K562 (cell line): ENCODE data around the gene TTYH2. TPM values are rescaled to one million over a fixed set of nuclear protein-coding genes. Genes with fewer than 3 reads are reported as not detected.

ENCODE experiments used
- ATAC-seq: fragments of 200-7000 bp; cut with Tn5 transposase; 3 replicates; pipeline ENCODE4 v1.9.1; 2020; ENCODE audit warnings: moderate library complexity
- BruUV-seq: library from RNA; stranded (reverse); fragments of 400-500 nt; replicated peaks from 2 replicates; lab custom pipeline; 2021; lab: Mats Ljungman, UMichigan
- CTCF ChIA-PET: fragments of 300-600 bp; formaldehyde crosslinking; extraction: SDS; loops from one replicate; lab custom pipeline; 2021; ENCODE audit warnings: low intra/inter-chr PET ratio; lab: Yijun Ruan, JAX
- POLR2A ChIA-PET: fragments of 300-600, 350-650 bp; sonication (Branson Sonifier 250); formaldehyde crosslinking; extraction: SDS; loops from one replicate; lab custom pipeline; 2021; ENCODE audit warnings: antibody characterized with exemption, inconsistent platforms; lab: Yijun Ruan, JAX
- DNase-seq, 4 experiments: peaks; one replicate each; pipeline versions ENCODE4 v3.0.0 to v3.0.0-alpha.2; 2011 to 2018; ENCODE audit warnings: low spot score in 3 of 4, mixed read lengths in 3 of 4; ENCODE audit errors: extremely low read depth in 1 of 4
- FAIRE-seq: peaks from 2 replicates; lab custom pipeline; 2011; peaks lifted over from hg19 to GRCh38; lab: Jason Lieb, UNC
- H2AFZ ChIP-seq: 2 replicates; pipeline ENCODE4 v1.6.0; 2011; ENCODE audit warnings: low read depth, low read length, control low read depth, inconsistent platforms
- H3K27ac ChIP-seq: fragments of 200-600 bp; 3 replicates; pipeline ENCODE4 v1.8.0; 2011; ENCODE audit warnings: low read depth, mild to moderate bottlenecking, control low read depth, inconsistent platforms, low read length, moderate library complexity, mixed read lengths; ENCODE audit errors: extremely low read depth
- H3K27me3 ChIP-seq, 2 experiments: fragments of 300-600 bp in 1 of 2; 2 replicates in 1 of 2; 3 replicates in 1 of 2; pipeline versions ENCODE4 v1.6.0 to v1.8.0; 2011; ENCODE audit warnings: inconsistent platforms in 2 of 2, low read length in 2 of 2, mild to moderate bottlenecking in 1 of 2, mixed read lengths in 1 of 2, moderate library complexity in 1 of 2; ENCODE audit not compliant: control insufficient read depth in 2 of 2, insufficient read depth in 2 of 2
- H3K36me3 ChIP-seq: fragments of 300-600 bp; 3 replicates; pipeline ENCODE4 v1.8.0; 2011; ENCODE audit warnings: mild to moderate bottlenecking, low read length, inconsistent platforms; ENCODE audit not compliant: control insufficient read depth, insufficient read depth
- H3K4me1 ChIP-seq, 2 experiments: fragments of 200-600 bp in 1 of 2; replicated peaks in 1 of 2; 2 replicates in 1 of 2; 3 replicates in 1 of 2; pipeline versions ENCODE4 v1.5.1 to v1.8.0; 2011; ENCODE audit warnings: inconsistent platforms in 2 of 2, low read length in 2 of 2, mild to moderate bottlenecking in 1 of 2, mixed read lengths in 1 of 2, moderate library complexity in 1 of 2; ENCODE audit not compliant: control insufficient read depth in 2 of 2, insufficient read depth in 2 of 2
- H3K4me2 ChIP-seq: 2 replicates; pipeline ENCODE4 v1.6.1; 2011; ENCODE audit warnings: low read length, control low read depth, inconsistent platforms, mixed read lengths; ENCODE audit not compliant: insufficient read depth
- H3K4me3 ChIP-seq: fragments of 200-600 bp; sonication (generic), shearing (Covaris generic); 2 replicates; pipeline ENCODE4 v1.5.1; 2016; ENCODE audit warnings: control low read depth, inconsistent platforms
- H3K79me2 ChIP-seq: fragments of 200-600 bp; 3 replicates; pipeline ENCODE4 v1.8.0; 2011; ENCODE audit warnings: low read length, inconsistent platforms; ENCODE audit not compliant: control insufficient read depth, insufficient read depth
- H3K9ac ChIP-seq, 2 experiments: 2 replicates each; pipeline versions ENCODE4 v1.6.0 to v1.6.1; 2011; ENCODE audit warnings: low read depth in 2 of 2, low read length in 2 of 2, control low read depth in 1 of 2, inconsistent platforms in 1 of 2, mild to moderate bottlenecking in 1 of 2, mixed read lengths in 1 of 2; ENCODE audit not compliant: insufficient read depth in 1 of 2
- H3K9me1 ChIP-seq: one replicate; pipeline ENCODE4 v1.6.0; 2011; ENCODE audit warnings: inconsistent platforms, mild to moderate bottlenecking, low read length, moderate library complexity; ENCODE audit not compliant: control insufficient read depth, insufficient read depth
- H3K9me3 ChIP-seq: replicated peaks from 2 replicates; pipeline ENCODE4 v1.5.1; 2011; ENCODE audit warnings: low read depth, low read length, inconsistent platforms; ENCODE audit not compliant: control insufficient read depth, insufficient read depth
- H4K20me1 ChIP-seq: replicated peaks from 2 replicates; pipeline ENCODE4 v1.6.1; 2011; ENCODE audit warnings: low read length, inconsistent platforms, mixed read lengths; ENCODE audit not compliant: control insufficient read depth, insufficient read depth
- EHMT2 ChIP-seq: fragments of 450-650 bp; IDR thresholded peaks from 2 replicates; pipeline ENCODE4 v1.6.1; 2018; ENCODE audit warnings: antibody characterized with exemption
- HEY1 ChIP-seq: fragments of 250-450 bp; sonication (Bioruptor Pico); IDR thresholded peaks from 2 replicates; pipeline ENCODE4 v1.5.0; 2020; ENCODE audit warnings: mild to moderate bottlenecking, moderate library complexity, borderline replicate concordance
- HNRNPLL ChIP-seq: fragments of 200-400 bp; formaldehyde crosslinking; IDR thresholded peaks from 2 replicates; pipeline ENCODE4 v1.6.1; 2017; ENCODE audit warnings: low read length, low read depth, mild to moderate bottlenecking; ENCODE audit not compliant: poor library complexity, severe bottlenecking
- RBBP5 ChIP-seq: fragments of 200-600 bp; sonication (generic); IDR thresholded peaks from 2 replicates; pipeline ENCODE4 v1.6.1; 2012; ENCODE audit warnings: borderline replicate concordance, mild to moderate bottlenecking, low read length, control low read depth, inconsistent platforms; ENCODE audit not compliant: insufficient read depth, poor library complexity, severe bottlenecking
- RBFOX2 ChIP-seq: fragments of 200-400 bp; formaldehyde crosslinking; IDR thresholded peaks from 2 replicates; pipeline ENCODE4 v1.6.1; 2017; ENCODE audit warnings: low read depth, mild to moderate bottlenecking, low read length, moderate library complexity
- STAG1 ChIP-seq: sonication (generic); formaldehyde crosslinking; IDR thresholded peaks from 2 replicates; pipeline ENCODE4 v1.5.0; 2020; ENCODE audit warnings: missing genetic modification reagents, borderline replicate concordance
- SUPT5H ChIP-seq: fragments of 450-650 bp; IDR thresholded peaks from 2 replicates; pipeline ENCODE4 v1.6.1; 2016
- ZEB2 ChIP-seq: fragments of 450-650 bp; IDR thresholded peaks from 2 replicates; pipeline ENCODE4 v1.6.1; 2016
- ZNF778 ChIP-seq: fragments of 450-650 bp; formaldehyde crosslinking; IDR thresholded peaks from 2 replicates; pipeline ENCODE4 v1.4.0; 2020; ENCODE audit warnings: mild to moderate bottlenecking, moderate library complexity
- WGBS: fragments of 100-300 bp; shearing (Covaris generic); methylation state at CpG from one replicate; pipeline ENCODE4 v1.1.6; 2016; ENCODE audit warnings: low coverage, mixed read lengths; ENCODE audit not compliant: insufficient coverage; ENCODE audit errors: missing lambda C conversion rate; 5-methylcytosine and 5-hydroxymethylcytosine counted together
- in situ Hi-C: fragments of 300-500 bp; cut with MboI; formaldehyde crosslinking; loops from 4 replicates; pipeline ENCODE4 v1.15.0; 2018; ENCODE audit warnings: inconsistent platforms, mixed read lengths
- intact Hi-C: fragments of 100-400 bp; cut with micrococcal nuclease; formaldehyde crosslinking; loops from 2 replicates; pipeline ENCODE4 v1.14.2; 2022
- polyA plus RNA-seq, 8 experiments: library from polyadenylated mRNA; depleted of rRNA in 4 of 8; stranded (reverse) in 5 of 8; unstranded in 3 of 8; fragments of >200 nt; fragmentation: Nextera tagmentation in 2 of 8; fragmentation: Illumina TruSeq in 1 of 8; extraction: Ambion mirVana in 2 of 8; extraction: Trizol in 1 of 8; gene quantifications; 2 replicates each; pipeline versions ENCODE4 v1.2.1 to v1.2.3, GENCODE V29; 2011 to 2014; ENCODE audit warnings: inconsistent platforms in 1 of 8, missing spikeins in 1 of 8
- total RNA-seq, 7 experiments: library from RNA; depleted of rRNA in 6 of 7; stranded (reverse); fragments of >200 nt in 6 of 7; fragmentation: Illumina TruSeq in 2 of 7; extraction: Trizol in 2 of 7; gene quantifications; 2 replicates each; pipeline versions ENCODE4 v1.2.1 to v1.2.3, GENCODE V29; 2011 to 2021; ENCODE audit warnings: low replicate concordance in 1 of 7
- TF ChIP-seq, protein P1 (sequence below), 2 experiments: IDR thresholded peaks; 2 replicates each; pipeline ENCODE4 v1.6.1; 2011; ENCODE audit warnings: borderline replicate concordance in 1 of 2, control low read depth in 1 of 2, low read depth in 1 of 2, low read length in 1 of 2, mild to moderate bottlenecking in 1 of 2, mixed read lengths in 1 of 2, moderate library complexity in 1 of 2; ENCODE audit not compliant: insufficient read depth in 1 of 2, insufficient read length in 1 of 2, poor library complexity in 1 of 2, severe bottlenecking in 1 of 2; ENCODE audit errors: extremely low read depth in 1 of 2
- TF ChIP-seq, protein P2 (sequence below): sonication (generic); formaldehyde crosslinking; IDR thresholded peaks from 2 replicates; pipeline ENCODE4 v1.8.1; 2023; ENCODE audit warnings: mild to moderate bottlenecking, missing genetic modification reagents
- TF ChIP-seq, protein P3 (sequence below), 3 experiments: fragments of 200-800 bp in 1 of 3; fragments of 250-450 bp in 1 of 3; fragments of 450-650 bp in 1 of 3; sonication (Bioruptor Pico) in 1 of 3; sonication (Bioruptor generic) in 1 of 3; formaldehyde crosslinking in 1 of 3; IDR thresholded peaks; 2 replicates each; pipeline versions ENCODE4 v1.6.1 to v1.8.0; 2016 to 2022; ENCODE audit warnings: mild to moderate bottlenecking in 2 of 3, missing genetic modification characterization in 2 of 3, missing compliant biosample characterization in 1 of 3, moderate library complexity in 1 of 3

The TTYH2 gene
- total and polyA plus RNA-seq, 9 of the 15 experiments (the other 6 are each of a cell fraction or from before 2014, with no cell fraction given): 0.03 to 2.0 (median 0.91) TPM

DNA sequence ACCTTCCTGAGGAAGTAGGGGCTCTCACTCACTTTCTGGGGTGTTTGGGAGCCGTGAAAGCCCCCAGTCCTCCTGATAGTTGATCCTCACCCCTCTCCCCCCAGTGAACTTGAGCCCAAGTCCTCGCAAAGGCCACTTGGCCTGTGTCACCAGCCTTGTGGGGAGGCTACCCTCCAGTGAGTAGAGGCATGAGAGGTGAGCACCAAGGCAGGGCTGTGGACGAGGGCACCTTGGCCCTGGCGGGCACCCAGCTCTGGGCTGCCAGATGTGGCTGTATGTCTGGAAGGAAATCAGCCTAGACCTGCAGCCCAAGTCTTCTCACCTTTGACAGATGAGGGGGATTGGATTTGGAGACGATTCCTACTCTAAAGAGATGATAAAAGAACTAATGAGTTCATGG, 3.1 kb downstream of the TTYH2 start:
- BruUV-seq: no TSS peak
- ATAC-seq (no peak), FAIRE-seq (no peak), DNase-seq (no peak)
- Histone ChIP-seq H3K4me2 (no peak overlapping the region), H3K9ac (no peak overlapping the region), H3K9me3 (no peaks in the 10 kb centered on the region), H3K4me3 (no peak overlapping the region), H3K79me2 (no peaks in the 10 kb centered on the region), H3K9me1 (no peaks in the 10 kb centered on the region), H2AFZ (no peak overlapping the region), H3K27me3 (no peaks in the 10 kb centered on the region), H3K36me3 (no peaks in the 10 kb centered on the region), H3K4me1 (peaks cover 21 to 32% of the 10 kb centered on the region in 2 experiments), H3K27ac (no peak overlapping the region), H4K20me1 (peaks cover 8% of the 10 kb centered on the region; the same call in 1 of the 2 replicates)
- 6% methylated on average over 5 of the region's 5 CpGs for WGBS
- in situ Hi-C loops: loop anchor here (5.0 kb wide), 1 partner anchor 66 kb away; no protein-coding TSS in a partner anchor
- CTCF ChIA-PET: no interaction called here
- POLR2A ChIA-PET: interaction anchor here (0.5 to 1.2 kb wide), 3 partner anchors 10 to 117 kb away, joined by 4 to 5 read pairs (median 5); no protein-coding TSS in a partner anchor
- intact Hi-C loops: no loop called here
- TF ChIP-seq HNRNPLL: no peak
- no peak for TF ChIP-seq ZNF778 (CRISPR knock-in tag)
- no peak for TF ChIP-seq SUPT5H
- TF ChIP-seq HEY1 (CRISPR knock-in tag): no peak
- TF ChIP-seq, protein P1, sequence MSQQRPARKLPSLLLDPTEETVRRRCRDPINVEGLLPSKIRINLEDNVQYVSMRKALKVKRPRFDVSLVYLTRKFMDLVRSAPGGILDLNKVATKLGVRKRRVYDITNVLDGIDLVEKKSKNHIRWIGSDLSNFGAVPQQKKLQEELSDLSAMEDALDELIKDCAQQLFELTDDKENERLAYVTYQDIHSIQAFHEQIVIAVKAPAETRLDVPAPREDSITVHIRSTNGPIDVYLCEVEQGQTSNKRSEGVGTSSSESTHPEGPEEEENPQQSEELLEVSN (IDR thresholded peaks at IDR 0.05; ENCODE audit: borderline replicate concordance in 1 of 2, extremely low read depth in 1 of 2, insufficient read depth in 1 of 2, insufficient read length in 1 of 2, low read depth in 1 of 2, low read length in 1 of 2, poor library complexity in 1 of 2, severe bottlenecking in 1 of 2): no peak
- no peak for TF ChIP-seq RBFOX2
- TF ChIP-seq ZEB2: no peak
- no peak for TF ChIP-seq EHMT2
- TF ChIP-seq, protein P2, sequence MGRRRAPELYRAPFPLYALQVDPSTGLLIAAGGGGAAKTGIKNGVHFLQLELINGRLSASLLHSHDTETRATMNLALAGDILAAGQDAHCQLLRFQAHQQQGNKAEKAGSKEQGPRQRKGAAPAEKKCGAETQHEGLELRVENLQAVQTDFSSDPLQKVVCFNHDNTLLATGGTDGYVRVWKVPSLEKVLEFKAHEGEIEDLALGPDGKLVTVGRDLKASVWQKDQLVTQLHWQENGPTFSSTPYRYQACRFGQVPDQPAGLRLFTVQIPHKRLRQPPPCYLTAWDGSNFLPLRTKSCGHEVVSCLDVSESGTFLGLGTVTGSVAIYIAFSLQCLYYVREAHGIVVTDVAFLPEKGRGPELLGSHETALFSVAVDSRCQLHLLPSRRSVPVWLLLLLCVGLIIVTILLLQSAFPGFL (CRISPR knock-in tag): no peak
- no peak for TF ChIP-seq STAG1 (CRISPR knock-in tag)
- TF ChIP-seq RBBP5: no peak
- TF ChIP-seq, protein P3, sequence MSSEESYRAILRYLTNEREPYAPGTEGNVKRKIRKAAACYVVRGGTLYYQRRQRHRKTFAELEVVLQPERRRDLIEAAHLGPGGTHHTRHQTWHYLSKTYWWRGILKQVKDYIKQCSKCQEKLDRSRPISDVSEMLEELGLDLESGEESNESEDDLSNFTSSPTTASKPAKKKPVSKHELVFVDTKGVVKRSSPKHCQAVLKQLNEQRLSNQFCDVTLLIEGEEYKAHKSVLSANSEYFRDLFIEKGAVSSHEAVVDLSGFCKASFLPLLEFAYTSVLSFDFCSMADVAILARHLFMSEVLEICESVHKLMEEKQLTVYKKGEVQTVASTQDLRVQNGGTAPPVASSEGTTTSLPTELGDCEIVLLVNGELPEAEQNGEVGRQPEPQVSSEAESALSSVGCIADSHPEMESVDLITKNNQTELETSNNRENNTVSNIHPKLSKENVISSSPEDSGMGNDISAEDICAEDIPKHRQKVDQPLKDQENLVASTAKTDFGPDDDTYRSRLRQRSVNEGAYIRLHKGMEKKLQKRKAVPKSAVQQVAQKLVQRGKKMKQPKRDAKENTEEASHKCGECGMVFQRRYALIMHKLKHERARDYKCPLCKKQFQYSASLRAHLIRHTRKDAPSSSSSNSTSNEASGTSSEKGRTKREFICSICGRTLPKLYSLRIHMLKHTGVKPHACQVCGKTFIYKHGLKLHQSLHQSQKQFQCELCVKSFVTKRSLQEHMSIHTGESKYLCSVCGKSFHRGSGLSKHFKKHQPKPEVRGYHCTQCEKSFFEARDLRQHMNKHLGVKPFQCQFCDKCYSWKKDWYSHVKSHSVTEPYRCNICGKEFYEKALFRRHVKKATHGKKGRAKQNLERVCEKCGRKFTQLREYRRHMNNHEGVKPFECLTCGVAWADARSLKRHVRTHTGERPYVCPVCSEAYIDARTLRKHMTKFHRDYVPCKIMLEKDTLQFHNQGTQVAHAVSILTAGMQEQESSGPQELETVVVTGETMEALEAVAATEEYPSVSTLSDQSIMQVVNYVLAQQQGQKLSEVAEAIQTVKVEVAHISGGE (CRISPR knock-in tag; IDR thresholded peaks at IDR 0.05): no peak
